ENCODE data around the gene FBXL7. TPM values are rescaled to one million over a fixed set of nuclear protein-coding genes. Genes with fewer than 3 reads are reported as not detected.

The FBXL7 gene
- total and polyA plus RNA-seq, 4 donors: 0.24 to 1.4 (median 1.2) TPM

DNA sequence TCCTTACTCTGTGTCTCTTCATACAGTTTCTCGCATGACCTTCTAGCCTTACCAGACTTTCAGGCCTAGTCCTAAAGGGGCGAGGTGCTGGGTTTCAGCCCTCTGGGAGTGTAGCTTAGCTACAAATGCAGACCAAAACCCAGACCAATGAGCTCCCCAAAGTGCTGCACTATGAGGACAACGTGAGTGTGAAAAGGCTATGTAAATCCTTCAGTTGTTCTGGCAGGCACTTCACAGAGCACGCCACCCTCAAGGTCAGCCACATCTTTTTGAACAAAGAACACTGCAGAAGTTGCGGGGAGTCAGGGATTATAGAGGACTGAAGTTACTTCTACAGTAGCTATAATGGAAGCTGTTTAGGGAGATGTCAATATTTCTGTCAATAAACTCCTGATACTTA, 377.9 kb downstream of the FBXL7 start:
- no peaks in the 10 kb centered on the region for H3K36me3 ChIP-seq (ENCODE audit: control insufficient read depth in 4 of 4, insufficient read depth in 3 of 4, low read depth in 1 of 4, low read length in 3 of 4)
- no peaks in the 10 kb centered on the region for H3K9me3 ChIP-seq (ENCODE audit: control insufficient read depth in 4 of 4, low read length in 3 of 4)
- H3K9ac ChIP-seq (ENCODE audit: low read depth in 1 of 2, low read length in 2 of 2): no peak overlapping the region
- DNase-seq (ENCODE audit: low spot score): no peak
- no peak overlapping the region for H3K27ac ChIP-seq (ENCODE audit: low read depth in 1 of 2, low read length in 2 of 2)
- no peak overlapping the region for H3K4me3 ChIP-seq (ENCODE audit: low read depth in 1 of 3, low read length in 3 of 3)
- H3K4me1 ChIP-seq (ENCODE audit: control insufficient read depth in 4 of 4, insufficient read depth in 4 of 4, low read length in 3 of 4): no peaks in the 10 kb centered on the region
- H3K27me3 ChIP-seq (ENCODE audit: control insufficient read depth in 4 of 4, insufficient read depth in 4 of 4, low read length in 3 of 4): no peaks in the 10 kb centered on the region
- WGBS: 79% methylated on average over 5 of the region's 5 CpGs
- TF ChIP-seq GABPA (IDR thresholded peaks at IDR 0.05 in 1 of 2, conservative IDR thresholded peaks at IDR 0.05 in 1 of 2): no peak
- TF ChIP-seq SP1 (IDR thresholded peaks at IDR 0.05): no peak
- no peak for TF ChIP-seq ZBTB33 (IDR thresholded peaks at IDR 0.05)
- no peak for TF ChIP-seq RAD21 (IDR thresholded peaks at IDR 0.05)
- TF ChIP-seq, protein P1, sequence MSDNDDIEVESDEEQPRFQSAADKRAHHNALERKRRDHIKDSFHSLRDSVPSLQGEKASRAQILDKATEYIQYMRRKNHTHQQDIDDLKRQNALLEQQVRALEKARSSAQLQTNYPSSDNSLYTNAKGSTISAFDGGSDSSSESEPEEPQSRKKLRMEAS (IDR thresholded peaks at IDR 0.05): no peak
- no peak for TF ChIP-seq HNF4A (conservative IDR thresholded peaks at IDR 0.05)
- no peak for TF ChIP-seq NR2F2 (IDR thresholded peaks at IDR 0.05)
- TF ChIP-seq YY1 (IDR thresholded peaks at IDR 0.05): no peak
- no peak for TF ChIP-seq JUND (IDR thresholded peaks at IDR 0.05)
- TF ChIP-seq EGR1 (IDR thresholded peaks at IDR 0.05; ENCODE audit: low read depth in 2 of 2): no peak
- TF ChIP-seq FOXA2 (IDR thresholded peaks at IDR 0.05): no peak
- no peak for TF ChIP-seq FOXA1 (IDR thresholded peaks at IDR 0.05)
- no peak for TF ChIP-seq HNF4G (IDR thresholded peaks at IDR 0.05)
- no peak for TF ChIP-seq RXRA (IDR thresholded peaks at IDR 0.05)
- TF ChIP-seq, protein P2, sequence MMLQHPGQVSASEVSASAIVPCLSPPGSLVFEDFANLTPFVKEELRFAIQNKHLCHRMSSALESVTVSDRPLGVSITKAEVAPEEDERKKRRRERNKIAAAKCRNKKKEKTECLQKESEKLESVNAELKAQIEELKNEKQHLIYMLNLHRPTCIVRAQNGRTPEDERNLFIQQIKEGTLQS (IDR thresholded peaks at IDR 0.05): no peak

DNA sequence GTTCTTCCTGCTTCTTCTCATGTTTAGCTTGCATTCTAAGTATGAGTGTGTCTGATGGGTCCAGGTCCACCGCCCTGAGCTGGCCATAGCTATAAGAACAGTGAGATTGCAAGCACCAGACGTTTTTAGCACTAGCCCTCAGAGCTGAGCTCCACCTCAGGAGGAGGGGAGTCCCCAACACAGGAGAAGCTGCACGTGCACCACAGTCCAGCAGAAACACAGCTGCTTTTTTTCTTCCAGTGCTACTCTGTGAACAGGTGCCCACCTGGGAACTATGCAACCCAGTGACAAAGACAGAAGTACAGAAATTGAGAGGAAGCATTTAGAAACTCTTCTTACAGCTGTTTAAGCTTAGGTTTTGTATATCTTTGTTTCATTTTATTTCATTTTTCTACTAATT, 380.2 kb downstream of the FBXL7 start:
- Histone ChIP-seq H3K4me1 (ENCODE audit: control insufficient read depth in 4 of 4, insufficient read depth in 4 of 4, low read length in 3 of 4) (no peaks in the 10 kb centered on the region), H3K4me3 (ENCODE audit: low read depth in 1 of 3, low read length in 3 of 3) (no peak overlapping the region), H3K36me3 (ENCODE audit: control insufficient read depth in 4 of 4, insufficient read depth in 3 of 4, low read depth in 1 of 4, low read length in 3 of 4) (no peaks in the 10 kb centered on the region), H3K9ac (ENCODE audit: low read depth in 1 of 2, low read length in 2 of 2) (no peak overlapping the region), H3K9me3 (ENCODE audit: control insufficient read depth in 4 of 4, low read length in 3 of 4) (no peaks in the 10 kb centered on the region), H3K27ac (ENCODE audit: low read depth in 1 of 2, low read length in 2 of 2) (no peak overlapping the region), H3K27me3 (ENCODE audit: control insufficient read depth in 4 of 4, insufficient read depth in 4 of 4, low read length in 3 of 4) (no peaks in the 10 kb centered on the region)
- 70% methylated on average over 3 of the region's 3 CpGs for WGBS
- no peak for DNase-seq (ENCODE audit: low spot score)
- no peak for TF ChIP-seq SP1 (IDR thresholded peaks at IDR 0.05)
- TF ChIP-seq, protein P2 (IDR thresholded peaks at IDR 0.05): no peak
- TF ChIP-seq YY1 (IDR thresholded peaks at IDR 0.05): no peak
- no peak for TF ChIP-seq TAF1 (conservative IDR thresholded peaks at IDR 0.05)
- TF ChIP-seq FOXA1 (IDR thresholded peaks at IDR 0.05): no peak
- TF ChIP-seq, protein P3, sequence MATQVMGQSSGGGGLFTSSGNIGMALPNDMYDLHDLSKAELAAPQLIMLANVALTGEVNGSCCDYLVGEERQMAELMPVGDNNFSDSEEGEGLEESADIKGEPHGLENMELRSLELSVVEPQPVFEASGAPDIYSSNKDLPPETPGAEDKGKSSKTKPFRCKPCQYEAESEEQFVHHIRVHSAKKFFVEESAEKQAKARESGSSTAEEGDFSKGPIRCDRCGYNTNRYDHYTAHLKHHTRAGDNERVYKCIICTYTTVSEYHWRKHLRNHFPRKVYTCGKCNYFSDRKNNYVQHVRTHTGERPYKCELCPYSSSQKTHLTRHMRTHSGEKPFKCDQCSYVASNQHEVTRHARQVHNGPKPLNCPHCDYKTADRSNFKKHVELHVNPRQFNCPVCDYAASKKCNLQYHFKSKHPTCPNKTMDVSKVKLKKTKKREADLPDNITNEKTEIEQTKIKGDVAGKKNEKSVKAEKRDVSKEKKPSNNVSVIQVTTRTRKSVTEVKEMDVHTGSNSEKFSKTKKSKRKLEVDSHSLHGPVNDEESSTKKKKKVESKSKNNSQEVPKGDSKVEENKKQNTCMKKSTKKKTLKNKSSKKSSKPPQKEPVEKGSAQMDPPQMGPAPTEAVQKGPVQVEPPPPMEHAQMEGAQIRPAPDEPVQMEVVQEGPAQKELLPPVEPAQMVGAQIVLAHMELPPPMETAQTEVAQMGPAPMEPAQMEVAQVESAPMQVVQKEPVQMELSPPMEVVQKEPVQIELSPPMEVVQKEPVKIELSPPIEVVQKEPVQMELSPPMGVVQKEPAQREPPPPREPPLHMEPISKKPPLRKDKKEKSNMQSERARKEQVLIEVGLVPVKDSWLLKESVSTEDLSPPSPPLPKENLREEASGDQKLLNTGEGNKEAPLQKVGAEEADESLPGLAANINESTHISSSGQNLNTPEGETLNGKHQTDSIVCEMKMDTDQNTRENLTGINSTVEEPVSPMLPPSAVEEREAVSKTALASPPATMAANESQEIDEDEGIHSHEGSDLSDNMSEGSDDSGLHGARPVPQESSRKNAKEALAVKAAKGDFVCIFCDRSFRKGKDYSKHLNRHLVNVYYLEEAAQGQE (IDR thresholded peaks at IDR 0.05): no peak
- no peak for TF ChIP-seq RAD21 (IDR thresholded peaks at IDR 0.05)
- TF ChIP-seq ZBTB33 (IDR thresholded peaks at IDR 0.05): no peak
- no peak for TF ChIP-seq HNF4G (IDR thresholded peaks at IDR 0.05)
- no peak for TF ChIP-seq GABPA (IDR thresholded peaks at IDR 0.05 in 1 of 2, conservative IDR thresholded peaks at IDR 0.05 in 1 of 2)

Data from liver (tissue), 9 donors.